Measurements from ENCODE around the gene KRTAP5-7. TPM values are rescaled to one million over a fixed set of nuclear protein-coding genes. Genes with fewer than 3 reads are reported as not detected.

The KRTAP5-7 gene
- total RNA-seq, 3 donors from 2014 or later (not counting 1 experiment from before 2014, with no cell fraction given) = 0.19 to 0.25 TPM; not detected in 1

DNA sequence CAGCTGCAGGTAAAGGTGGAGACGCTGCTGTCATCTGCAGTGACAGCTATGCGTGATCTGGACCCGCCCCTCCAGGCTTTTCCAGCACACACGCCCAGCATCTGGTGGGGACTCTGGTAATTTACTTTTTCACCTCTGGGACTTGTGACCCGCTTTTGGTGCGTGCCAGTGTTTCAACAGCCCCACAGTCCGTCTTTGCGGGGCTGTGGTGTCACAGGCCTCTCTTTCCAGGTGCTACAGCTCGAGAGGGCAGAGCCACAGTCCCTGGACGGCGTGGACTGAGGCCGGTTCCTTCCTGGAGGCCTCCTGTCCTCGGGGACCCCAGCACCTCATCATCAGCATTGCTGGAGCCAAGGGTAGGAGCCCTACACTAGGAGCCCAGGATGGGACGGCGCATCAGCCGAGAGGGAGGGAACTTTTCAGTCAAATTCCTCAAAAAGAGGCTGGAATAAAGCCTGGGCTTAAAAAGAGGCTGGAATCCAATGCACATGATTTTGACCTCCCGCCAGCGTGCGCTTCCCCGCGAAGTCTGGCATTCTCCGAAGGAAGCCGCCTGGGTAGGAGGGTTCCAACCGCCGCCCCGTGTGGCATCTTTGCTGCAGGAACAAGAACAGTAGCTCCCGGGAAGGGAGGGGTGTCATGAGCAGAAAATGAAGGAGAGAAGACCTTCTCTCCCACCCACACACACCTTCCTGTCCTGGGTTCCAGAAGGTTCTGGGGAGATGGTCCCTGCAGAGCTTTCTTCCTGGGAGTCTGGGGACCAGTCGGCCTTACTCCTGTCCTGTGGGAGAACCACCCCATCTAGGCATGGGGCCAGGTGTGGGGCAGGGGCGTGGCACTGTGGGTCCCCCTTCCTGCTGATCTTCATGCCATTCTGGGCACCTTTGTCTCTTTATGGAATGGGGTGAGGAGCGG, 25.7 kb upstream of the KRTAP5-7 start:
- intact Hi-C loops (cut with micrococcal nuclease) = no loop called here
- no peak for ATAC-seq
- no peak overlapping the region for H3K27ac Mint-ChIP-seq
- no peaks in the 10 kb centered on the region for H3K9me3 Mint-ChIP-seq
- H3K9me3 ChIP-seq (ENCODE audit: control insufficient read depth, insufficient read depth, low read length) = no peaks in the 10 kb centered on the region
- H3K27me3 ChIP-seq (ENCODE audit: control insufficient read depth, insufficient read depth, low read length) = no peaks in the 10 kb centered on the region
- H3K4me3 ChIP-seq (ENCODE audit: low read length) = no peak overlapping the region
- no peak for DNase-seq
- 97% methylated on average over 30 of the region's 30 CpGs for WGBS (ENCODE audit: insufficient coverage)
- no peaks in the 10 kb centered on the region for H3K27me3 Mint-ChIP-seq (ENCODE audit: low read depth in 2 of 2)
- H3K27ac ChIP-seq (ENCODE audit: low read length) = no peak overlapping the region
- H3K4me3 Mint-ChIP-seq = no peak overlapping the region
- TF ChIP-seq, protein P1, sequence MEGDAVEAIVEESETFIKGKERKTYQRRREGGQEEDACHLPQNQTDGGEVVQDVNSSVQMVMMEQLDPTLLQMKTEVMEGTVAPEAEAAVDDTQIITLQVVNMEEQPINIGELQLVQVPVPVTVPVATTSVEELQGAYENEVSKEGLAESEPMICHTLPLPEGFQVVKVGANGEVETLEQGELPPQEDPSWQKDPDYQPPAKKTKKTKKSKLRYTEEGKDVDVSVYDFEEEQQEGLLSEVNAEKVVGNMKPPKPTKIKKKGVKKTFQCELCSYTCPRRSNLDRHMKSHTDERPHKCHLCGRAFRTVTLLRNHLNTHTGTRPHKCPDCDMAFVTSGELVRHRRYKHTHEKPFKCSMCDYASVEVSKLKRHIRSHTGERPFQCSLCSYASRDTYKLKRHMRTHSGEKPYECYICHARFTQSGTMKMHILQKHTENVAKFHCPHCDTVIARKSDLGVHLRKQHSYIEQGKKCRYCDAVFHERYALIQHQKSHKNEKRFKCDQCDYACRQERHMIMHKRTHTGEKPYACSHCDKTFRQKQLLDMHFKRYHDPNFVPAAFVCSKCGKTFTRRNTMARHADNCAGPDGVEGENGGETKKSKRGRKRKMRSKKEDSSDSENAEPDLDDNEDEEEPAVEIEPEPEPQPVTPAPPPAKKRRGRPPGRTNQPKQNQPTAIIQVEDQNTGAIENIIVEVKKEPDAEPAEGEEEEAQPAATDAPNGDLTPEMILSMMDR (IDR thresholded peaks at IDR 0.05) = no peak
- peaks cover 0 to 4% of the 10 kb centered on the region in 2 donors for H3K4me1 Mint-ChIP-seq
- H3K4me1 ChIP-seq (ENCODE audit: control insufficient read depth, insufficient read depth, low read length) = no peaks in the 10 kb centered on the region
- H3K36me3 ChIP-seq (ENCODE audit: control insufficient read depth, insufficient read depth, low read length) = peaks cover 68% of the 10 kb centered on the region
- H3K36me3 Mint-ChIP-seq = peaks cover 9% of the 10 kb centered on the region

DNA sequence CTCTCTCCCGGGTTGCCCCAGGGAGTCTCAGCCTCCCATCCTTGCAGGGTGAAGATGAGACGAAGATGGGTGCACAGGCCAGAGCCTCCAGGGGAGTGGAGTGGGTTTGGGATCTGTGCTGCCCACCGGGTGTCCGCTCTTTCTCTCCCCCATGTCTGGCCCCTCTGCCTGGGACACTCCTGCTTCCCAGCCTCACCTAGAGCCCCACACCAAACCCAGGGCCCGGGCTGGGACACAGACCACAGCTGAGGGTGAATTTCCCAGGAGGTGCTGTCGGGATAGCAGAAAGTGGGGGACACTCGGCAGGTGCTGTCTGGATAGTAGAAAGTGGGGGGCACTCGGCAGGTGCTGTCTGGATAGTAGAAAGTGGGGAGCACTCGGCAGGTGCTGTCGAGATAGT, 25.0 kb upstream of the KRTAP5-7 start:
- H3K27me3 ChIP-seq (ENCODE audit: control insufficient read depth, insufficient read depth, low read length) = no peaks in the 10 kb centered on the region
- Mint-ChIP-seq H3K4me1 (peaks cover 0 to 4% of the 10 kb centered on the region in 2 donors), H3K4me3 (no peak overlapping the region), H3K36me3 (peaks cover 16% of the 10 kb centered on the region), H3K27ac (no peak overlapping the region), H3K9me3 (no peaks in the 10 kb centered on the region), H3K27me3 (ENCODE audit: low read depth in 2 of 2) (no peaks in the 10 kb centered on the region)
- ATAC-seq = no peak
- no peak overlapping the region for H3K4me3 ChIP-seq (ENCODE audit: low read length)
- H3K36me3 ChIP-seq (ENCODE audit: control insufficient read depth, insufficient read depth, low read length) = peaks cover 63% of the 10 kb centered on the region
- no peak for DNase-seq
- TF ChIP-seq, protein P1 (IDR thresholded peaks at IDR 0.05) = no peak
- H3K27ac ChIP-seq (ENCODE audit: low read length) = no peak overlapping the region
- WGBS (ENCODE audit: insufficient coverage) = 97% methylated on average over 8 of the region's 10 CpGs
- no peaks in the 10 kb centered on the region for H3K4me1 ChIP-seq (ENCODE audit: control insufficient read depth, insufficient read depth, low read length)
- intact Hi-C loops (cut with micrococcal nuclease) = no loop called here
- H3K9me3 ChIP-seq (ENCODE audit: control insufficient read depth, insufficient read depth, low read length) = no peaks in the 10 kb centered on the region

DNA sequence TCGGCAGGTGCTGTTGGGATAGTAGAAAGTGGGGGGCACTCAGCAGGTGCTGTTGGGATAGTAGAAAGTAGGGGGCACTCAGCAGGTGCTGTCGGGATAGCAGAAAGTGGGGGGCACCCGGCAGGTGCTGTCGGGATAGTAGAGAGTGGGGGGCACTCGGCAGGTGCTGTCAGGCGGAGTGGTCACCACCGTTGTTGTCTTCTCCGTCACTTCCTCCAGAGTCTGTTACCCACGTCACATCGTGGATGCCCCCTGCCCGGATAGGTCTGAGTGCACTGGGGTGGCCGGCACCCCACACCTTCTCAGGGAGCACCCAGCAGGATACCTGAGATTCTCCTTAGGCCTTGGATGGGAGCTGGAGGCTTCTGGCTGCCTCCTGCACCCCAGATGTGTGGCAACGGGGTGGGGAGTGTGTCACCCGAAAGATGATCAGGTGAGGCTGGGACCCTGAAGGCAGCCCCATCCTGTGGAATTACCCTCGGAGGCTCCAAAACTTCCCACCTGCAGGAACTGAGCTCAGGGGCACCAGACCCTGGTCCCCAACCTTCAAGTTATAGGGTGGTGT, 24.1 kb upstream of the KRTAP5-7 start:
- peaks cover 54% of the 10 kb centered on the region for H3K36me3 ChIP-seq (ENCODE audit: control insufficient read depth, insufficient read depth, low read length)

More for the DNA sequence above, 24.1 kb upstream of the KRTAP5-7 start:
- no peaks in the 10 kb centered on the region for H3K9me3 Mint-ChIP-seq
- TF ChIP-seq, protein P1 (IDR thresholded peaks at IDR 0.05) = no peak
- ATAC-seq (no peak), DNase-seq (no peak)
- peaks cover 19% of the 10 kb centered on the region for H3K36me3 Mint-ChIP-seq
- H3K4me1 ChIP-seq (ENCODE audit: control insufficient read depth, insufficient read depth, low read length) = no peaks in the 10 kb centered on the region
- no peak overlapping the region for H3K27ac ChIP-seq (ENCODE audit: low read length)
- no peaks in the 10 kb centered on the region for H3K9me3 ChIP-seq (ENCODE audit: control insufficient read depth, insufficient read depth, low read length)
- peaks cover 0 to 4% of the 10 kb centered on the region in 2 donors for H3K4me1 Mint-ChIP-seq
- whole genome bisulfite sequencing (ENCODE audit: insufficient coverage) = 97% methylated on average over 14 of the region's 15 CpGs
- no peak overlapping the region for H3K4me3 ChIP-seq (ENCODE audit: low read length)
- no peaks in the 10 kb centered on the region for H3K27me3 ChIP-seq (ENCODE audit: control insufficient read depth, insufficient read depth, low read length)
- no peak overlapping the region for H3K27ac Mint-ChIP-seq
- no peaks in the 10 kb centered on the region for H3K27me3 Mint-ChIP-seq (ENCODE audit: low read depth in 2 of 2)
- H3K4me3 Mint-ChIP-seq = no peak overlapping the region
- intact Hi-C loops (cut with micrococcal nuclease) = no loop called here

All from natural killer cell (primary cell).